Measurements from ENCODE around the gene P2RY2. TPM values are rescaled to one million over a fixed set of nuclear protein-coding genes. Genes with fewer than 3 reads are reported as not detected.

The P2RY2 gene
- total RNA-seq, 5 donors from 2014 or later (not counting 1 experiment from before 2014, with no cell fraction given), result 0.12 TPM; not detected in 4

DNA sequence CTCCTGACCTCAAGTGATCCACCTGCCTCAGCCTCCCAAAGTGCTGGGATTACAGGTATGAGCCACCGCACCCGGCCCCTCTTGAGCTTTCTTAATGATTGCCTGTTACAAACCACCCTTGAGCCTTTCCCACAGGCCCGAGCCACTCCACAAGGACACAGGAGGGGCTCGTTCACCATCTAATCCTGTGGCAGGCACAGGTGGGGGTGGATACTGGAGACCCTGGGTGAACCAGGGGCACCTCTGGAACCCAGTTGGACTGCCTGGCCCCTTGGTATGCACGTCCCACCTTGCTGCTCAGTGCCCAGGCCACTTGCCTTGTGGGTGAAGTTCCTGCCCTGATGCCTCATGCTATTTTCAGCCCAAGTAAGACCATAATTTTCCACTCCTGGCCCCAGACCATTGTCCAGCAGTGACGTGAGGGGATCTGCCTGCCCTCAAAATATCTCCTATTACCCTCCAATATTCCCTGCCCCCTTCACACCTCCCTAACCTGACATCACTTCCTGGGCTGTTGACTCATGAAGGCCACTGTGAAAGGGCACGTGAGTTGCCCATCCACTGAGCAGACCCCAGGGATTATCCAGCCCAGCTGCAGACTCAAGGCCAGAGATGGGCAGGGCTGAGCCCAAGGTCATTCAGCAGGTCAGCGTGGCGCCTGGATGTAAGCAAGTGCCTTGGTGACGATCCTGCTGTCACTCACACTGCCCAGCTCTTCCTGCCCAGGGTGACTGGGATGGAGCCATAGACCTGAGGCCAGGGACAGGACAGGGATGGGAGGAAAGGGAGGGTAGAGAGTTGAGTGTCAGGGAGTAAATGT lies 19.6 kb downstream of the P2RY2 start:
- H3K27me3 ChIP-seq (replicated peaks in 1 of 2; ENCODE audit: control insufficient read depth in 2 of 2, extremely low read depth in 1 of 2, insufficient read depth in 2 of 2, low read length in 1 of 2), result peaks cover 0 to 26% of the 10 kb centered on the region in 2 experiments
- H3K4me1 ChIP-seq (ENCODE audit: control insufficient read depth in 1 of 2, extremely low read depth in 1 of 2, insufficient read depth in 2 of 2, low read length in 2 of 2), result peaks cover 0 to 6% of the 10 kb centered on the region in 2 experiments
- WGBS (ENCODE audit: insufficient coverage), result 71% methylated on average over 5 of the region's 10 CpGs
- H3K4me3 ChIP-seq (ENCODE audit: control insufficient read depth in 1 of 2, extremely low read depth in 1 of 2, low read length in 1 of 2), result no peak overlapping the region
- no peak overlapping the region for H3K27ac ChIP-seq (ENCODE audit: low read length)
- peaks cover 0 to 5% (median 3%) of the 10 kb centered on the region in 3 donors for H3K4me1 Mint-ChIP-seq
- no peaks in the 10 kb centered on the region for H3K9me3 ChIP-seq
- peaks cover 0 to 8% of the 10 kb centered on the region in 2 donors for H3K27me3 Mint-ChIP-seq
- ATAC-seq (replicated peaks in 1 of 4), result no peak
- no peak overlapping the region for H3K27ac Mint-ChIP-seq
- no peaks in the 10 kb centered on the region for H3K9me3 Mint-ChIP-seq
- no peaks in the 10 kb centered on the region for H3K36me3 Mint-ChIP-seq
- H3K4me3 Mint-ChIP-seq, result no peak overlapping the region
- no peaks in the 10 kb centered on the region for H3K36me3 ChIP-seq (ENCODE audit: control insufficient read depth in 2 of 2, extremely low read depth in 1 of 2, insufficient read depth in 1 of 2, low read length in 1 of 2)
- ChIA-PET POLR2A (no interaction called here), CTCF (no interaction called here)
- DNase-seq, result no peak

DNA sequence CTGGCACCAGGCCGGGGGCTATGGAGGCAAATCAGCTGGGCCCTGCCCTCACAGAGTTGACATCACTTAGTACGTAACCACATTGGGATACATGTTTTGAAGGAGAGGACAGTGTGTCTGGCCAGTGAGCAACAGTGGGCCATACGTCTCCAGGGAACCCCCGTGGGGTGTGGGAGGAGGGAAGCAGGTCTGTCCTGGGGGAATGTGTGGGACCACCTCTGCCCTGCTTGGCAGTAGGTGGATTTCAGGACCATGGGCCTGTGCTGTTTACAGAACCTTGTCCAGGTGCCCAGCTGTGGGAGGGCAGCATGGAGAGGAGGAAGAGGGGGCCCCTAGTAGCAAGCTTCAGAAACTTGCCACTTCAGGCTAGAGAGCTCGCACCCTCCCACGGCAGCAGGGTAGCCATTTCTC lies 21.0 kb downstream of the P2RY2 start:
- ChIA-PET CTCF (no interaction called here), POLR2A (no interaction called here)
- Mint-ChIP-seq H3K27ac (no peak overlapping the region), H3K27me3 (peaks cover 0 to 12% of the 10 kb centered on the region in 2 donors), H3K4me1 (peaks cover 0 to 5% (median 3%) of the 10 kb centered on the region in 3 donors), H3K9me3 (no peaks in the 10 kb centered on the region), H3K36me3 (no peaks in the 10 kb centered on the region), H3K4me3 (no peak overlapping the region)
- ATAC-seq (replicated peaks in 1 of 4), result no peak
- Histone ChIP-seq H3K36me3 (ENCODE audit: control insufficient read depth in 2 of 2, extremely low read depth in 1 of 2, insufficient read depth in 1 of 2, low read length in 1 of 2) (no peaks in the 10 kb centered on the region), H3K4me3 (ENCODE audit: control insufficient read depth in 1 of 2, extremely low read depth in 1 of 2, low read length in 1 of 2) (no peak overlapping the region), H3K4me1 (ENCODE audit: control insufficient read depth in 1 of 2, extremely low read depth in 1 of 2, insufficient read depth in 2 of 2, low read length in 2 of 2) (peaks cover 0 to 8% of the 10 kb centered on the region in 2 experiments), H3K27me3 (replicated peaks in 1 of 2; ENCODE audit: control insufficient read depth in 2 of 2, extremely low read depth in 1 of 2, insufficient read depth in 2 of 2, low read length in 1 of 2) (peaks cover 0 to 26% of the 10 kb centered on the region in 2 experiments), H3K27ac (ENCODE audit: low read length) (no peak overlapping the region), H3K9me3 (no peaks in the 10 kb centered on the region)
- no peak for DNase-seq
- WGBS (ENCODE audit: insufficient coverage), result 93% methylated on average over 4 of the region's 6 CpGs

GRCh38 chr11:73239571-73240189 lies 21.6 kb downstream of the P2RY2 start:
- H3K27me3 ChIP-seq (replicated peaks in 1 of 2; ENCODE audit: control insufficient read depth in 2 of 2, extremely low read depth in 1 of 2, insufficient read depth in 2 of 2, low read length in 1 of 2), result peaks cover 0 to 26% of the 10 kb centered on the region in 2 experiments
- Mint-ChIP-seq H3K4me3 (no peak overlapping the region), H3K9me3 (no peaks in the 10 kb centered on the region), H3K36me3 (no peaks in the 10 kb centered on the region), H3K4me1 (peaks cover 0 to 5% (median 3%) of the 10 kb centered on the region in 3 donors), H3K27me3 (peaks cover 0 to 12% of the 10 kb centered on the region in 2 donors), H3K27ac (no peak overlapping the region)
- H3K27ac ChIP-seq (ENCODE audit: low read length), result no peak overlapping the region
- DNase-seq, result no peak
- H3K36me3 ChIP-seq (ENCODE audit: control insufficient read depth in 2 of 2, extremely low read depth in 1 of 2, insufficient read depth in 1 of 2, low read length in 1 of 2), result no peaks in the 10 kb centered on the region
- WGBS (ENCODE audit: insufficient coverage), result 89% methylated on average over 6 of the region's 7 CpGs
- ATAC-seq (replicated peaks in 1 of 4), result no peak
- no peaks in the 10 kb centered on the region for H3K9me3 ChIP-seq
- no peak overlapping the region for H3K4me3 ChIP-seq (ENCODE audit: control insufficient read depth in 1 of 2, extremely low read depth in 1 of 2, low read length in 1 of 2)
- CTCF ChIA-PET, result no interaction called here
- POLR2A ChIA-PET, result no interaction called here
- peaks cover 0 to 8% of the 10 kb centered on the region in 2 experiments for H3K4me1 ChIP-seq (ENCODE audit: control insufficient read depth in 1 of 2, extremely low read depth in 1 of 2, insufficient read depth in 2 of 2, low read length in 2 of 2)

DNA sequence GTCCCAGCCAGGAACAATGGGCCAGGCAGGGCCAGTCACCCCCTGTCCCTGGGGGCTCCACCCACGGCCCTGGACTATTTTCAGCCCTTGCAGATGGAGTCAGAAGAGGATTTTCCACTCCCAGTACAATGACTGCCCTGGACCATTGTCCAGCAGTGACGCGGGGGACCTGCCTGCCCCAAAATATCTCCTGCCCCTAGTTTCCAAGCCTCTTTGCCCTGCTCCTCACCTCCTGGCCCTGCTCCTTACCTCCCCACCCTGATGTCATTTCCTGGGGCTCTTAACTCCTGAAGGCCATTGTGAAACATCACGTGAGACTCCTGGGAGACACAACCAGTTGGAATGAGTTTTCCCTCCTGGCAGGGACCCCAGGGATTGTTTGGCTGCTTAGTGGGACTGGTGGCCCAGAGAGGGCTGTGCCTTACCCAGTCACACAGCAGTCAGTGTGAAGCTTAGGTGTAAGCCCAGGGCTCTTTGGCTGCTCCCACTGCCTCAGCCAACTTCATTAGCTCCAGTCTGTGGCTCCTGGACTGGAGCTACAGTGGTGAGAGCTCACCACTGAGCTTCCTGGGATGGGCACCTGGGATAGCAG lies 22.2 kb downstream of the P2RY2 start:
- POLR2A ChIA-PET, result no interaction called here
- no peak overlapping the region for H3K27ac Mint-ChIP-seq
- H3K36me3 Mint-ChIP-seq, result no peaks in the 10 kb centered on the region
- H3K4me3 Mint-ChIP-seq, result no peak overlapping the region
- Histone ChIP-seq H3K4me3 (ENCODE audit: control insufficient read depth in 1 of 2, extremely low read depth in 1 of 2, low read length in 1 of 2) (no peak overlapping the region), H3K9me3 (no peaks in the 10 kb centered on the region), H3K4me1 (ENCODE audit: control insufficient read depth in 1 of 2, extremely low read depth in 1 of 2, insufficient read depth in 2 of 2, low read length in 2 of 2) (peaks cover 0 to 8% of the 10 kb centered on the region in 2 experiments), H3K27me3 (replicated peaks in 1 of 2; ENCODE audit: control insufficient read depth in 2 of 2, extremely low read depth in 1 of 2, insufficient read depth in 2 of 2, low read length in 1 of 2) (peaks cover 0 to 26% of the 10 kb centered on the region in 2 experiments), H3K27ac (ENCODE audit: low read length) (no peak overlapping the region), H3K36me3 (ENCODE audit: control insufficient read depth in 2 of 2, extremely low read depth in 1 of 2, insufficient read depth in 1 of 2, low read length in 1 of 2) (no peaks in the 10 kb centered on the region)
- no peaks in the 10 kb centered on the region for H3K9me3 Mint-ChIP-seq
- H3K4me1 Mint-ChIP-seq, result peaks cover 0 to 5% (median 3%) of the 10 kb centered on the region in 3 donors
- CTCF ChIA-PET, result no interaction called here
- no peak for DNase-seq
- peaks cover 0 to 12% of the 10 kb centered on the region in 2 donors for H3K27me3 Mint-ChIP-seq
- ATAC-seq (replicated peaks in 1 of 4), result no peak
- WGBS (ENCODE audit: insufficient coverage), result 84% methylated on average over 3 of the region's 4 CpGs

DNA sequence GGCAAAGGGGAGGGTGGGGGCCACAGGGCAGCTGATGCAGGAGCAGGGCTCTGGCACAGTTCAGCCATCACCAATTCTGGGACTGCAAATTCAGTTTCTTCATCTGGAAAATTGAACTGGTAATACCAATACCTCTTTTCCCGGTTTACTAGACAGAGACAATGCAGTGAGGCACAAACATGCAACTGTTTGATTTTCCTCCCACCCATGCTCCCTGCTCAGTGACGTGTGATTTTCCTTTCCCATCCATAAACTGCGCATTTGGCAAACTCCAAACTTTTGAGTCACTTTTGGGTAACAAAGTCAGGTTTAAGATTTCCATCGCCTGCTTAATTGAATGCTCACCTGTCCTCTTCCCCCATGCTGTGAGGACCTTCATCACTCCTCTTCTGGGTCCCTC lies 23.2 kb downstream of the P2RY2 start:
- peaks cover 0 to 5% (median 3%) of the 10 kb centered on the region in 3 donors for H3K4me1 Mint-ChIP-seq
- H3K9me3 ChIP-seq, result no peaks in the 10 kb centered on the region
- no peaks in the 10 kb centered on the region for H3K36me3 Mint-ChIP-seq
- no peak for DNase-seq
- POLR2A ChIA-PET, result no interaction called here
- no peak overlapping the region for H3K4me3 Mint-ChIP-seq
- peaks cover 0 to 12% of the 10 kb centered on the region in 2 donors for H3K27me3 Mint-ChIP-seq
- no peaks in the 10 kb centered on the region for H3K9me3 Mint-ChIP-seq
- ATAC-seq (replicated peaks in 1 of 4), result no peak
- peaks cover 0 to 26% of the 10 kb centered on the region in 2 experiments for H3K27me3 ChIP-seq (replicated peaks in 1 of 2; ENCODE audit: control insufficient read depth in 2 of 2, extremely low read depth in 1 of 2, insufficient read depth in 2 of 2, low read length in 1 of 2)
- H3K4me1 ChIP-seq (ENCODE audit: control insufficient read depth in 1 of 2, extremely low read depth in 1 of 2, insufficient read depth in 2 of 2, low read length in 2 of 2), result peaks cover 0 to 8% of the 10 kb centered on the region in 2 experiments
- CTCF ChIA-PET, result no interaction called here
- no peaks in the 10 kb centered on the region for H3K36me3 ChIP-seq (ENCODE audit: control insufficient read depth in 2 of 2, extremely low read depth in 1 of 2, insufficient read depth in 1 of 2, low read length in 1 of 2)
- no peak overlapping the region for H3K27ac Mint-ChIP-seq
- no peak overlapping the region for H3K27ac ChIP-seq (ENCODE audit: low read length)
- 81% methylated on average over 3 of the region's 4 CpGs for WGBS (ENCODE audit: insufficient coverage)
- H3K4me3 ChIP-seq (ENCODE audit: control insufficient read depth in 1 of 2, extremely low read depth in 1 of 2, low read length in 1 of 2), result no peak overlapping the region

DNA sequence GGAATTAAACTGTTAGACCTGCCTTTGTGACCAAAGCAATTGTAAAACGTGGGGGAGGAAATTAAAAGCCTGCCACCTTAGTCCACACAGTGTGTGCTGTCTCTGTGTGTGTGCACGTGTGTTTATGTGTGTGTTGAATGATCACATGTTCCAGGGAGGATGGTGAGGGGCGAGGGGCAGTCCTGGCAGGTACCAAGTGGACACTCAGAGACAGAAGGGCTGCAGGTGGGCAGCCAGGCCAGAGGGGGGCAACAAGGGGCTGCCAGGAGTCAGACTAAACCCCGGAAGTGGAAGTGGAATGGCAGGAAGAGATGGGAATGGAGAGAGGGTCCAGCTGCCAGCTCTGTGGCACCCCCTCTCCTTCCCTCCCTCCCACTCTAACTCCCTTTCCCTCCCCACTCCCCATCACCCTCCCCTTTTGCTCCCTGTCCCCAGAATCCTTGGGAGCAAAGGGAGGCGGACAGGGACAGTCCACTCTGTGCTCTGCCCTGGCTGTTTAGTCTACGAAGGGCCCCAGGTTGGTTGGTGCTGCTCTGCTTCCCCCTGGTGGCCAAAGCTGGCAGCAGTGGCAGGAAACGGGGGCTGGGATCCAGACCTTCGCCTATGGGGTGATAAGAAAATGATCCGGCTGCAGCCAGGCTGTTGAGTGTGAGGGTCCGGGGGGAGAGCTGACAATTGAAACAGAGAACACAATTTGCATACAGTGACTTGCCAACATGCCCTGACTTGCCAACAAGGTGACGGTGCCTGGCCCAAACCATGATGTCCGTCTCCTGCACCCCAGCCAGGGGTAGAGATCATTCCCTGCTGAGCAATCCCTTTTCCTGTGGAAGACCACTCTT lies 24.4 kb downstream of the P2RY2 start:
- ChIA-PET CTCF (interaction anchor here in 1 of 2 donors (0.5 kb wide), 1 partner anchor 18 kb away, joined by 4 read pairs; no protein-coding TSS in a partner anchor), POLR2A (no interaction called here)
- H3K27ac Mint-ChIP-seq, result peak overlapping the region in 1 of 2 donors; percentile 58
- H3K27me3 Mint-ChIP-seq, result peaks cover 0 to 12% of the 10 kb centered on the region in 2 donors
- Histone ChIP-seq H3K4me3 (ENCODE audit: control insufficient read depth in 1 of 2, extremely low read depth in 1 of 2, low read length in 1 of 2) (peak overlapping the region in 1 of 2 donors; percentile 9), H3K36me3 (ENCODE audit: control insufficient read depth in 2 of 2, extremely low read depth in 1 of 2, insufficient read depth in 1 of 2, low read length in 1 of 2) (no peaks in the 10 kb centered on the region), H3K27ac (ENCODE audit: low read length) (no peak overlapping the region), H3K27me3 (replicated peaks in 1 of 2; ENCODE audit: control insufficient read depth in 2 of 2, extremely low read depth in 1 of 2, insufficient read depth in 2 of 2, low read length in 1 of 2) (peaks cover 0 to 25% of the 10 kb centered on the region in 2 experiments), H3K9me3 (no peaks in the 10 kb centered on the region), H3K4me1 (ENCODE audit: control insufficient read depth in 1 of 2, extremely low read depth in 1 of 2, insufficient read depth in 2 of 2, low read length in 2 of 2) (peaks cover 0 to 8% of the 10 kb centered on the region in 2 experiments)
- H3K4me3 Mint-ChIP-seq, result no peak overlapping the region
- DNase-seq, result peak in 34 of 35 experiments; percentile 18 to 75 (median 60)
- ATAC-seq (replicated peaks in 1 of 4), result peak; percentile 75 to 93 (median 90)
- H3K36me3 Mint-ChIP-seq, result no peaks in the 10 kb centered on the region
- 25% methylated on average over 9 of the region's 12 CpGs for WGBS (ENCODE audit: insufficient coverage)
- no peaks in the 10 kb centered on the region for H3K9me3 Mint-ChIP-seq
- H3K4me1 Mint-ChIP-seq, result peaks cover 0 to 5% (median 5%) of the 10 kb centered on the region in 3 donors
